NCI-H446 (cell line): ENCODE measurements around the gene FBXL12.
"Not testable (repeated sequence)": the region's sequence is repeated elsewhere in the genome, so short reads cannot be mapped to it uniquely, and the experiment has no call there.

Experiments used
- DNase-seq, 2 experiments: peaks; one replicate each; lab custom pipeline; 2025; lab: John Stamatoyannopoulos, UW

Gene FBXL12

DNA sequence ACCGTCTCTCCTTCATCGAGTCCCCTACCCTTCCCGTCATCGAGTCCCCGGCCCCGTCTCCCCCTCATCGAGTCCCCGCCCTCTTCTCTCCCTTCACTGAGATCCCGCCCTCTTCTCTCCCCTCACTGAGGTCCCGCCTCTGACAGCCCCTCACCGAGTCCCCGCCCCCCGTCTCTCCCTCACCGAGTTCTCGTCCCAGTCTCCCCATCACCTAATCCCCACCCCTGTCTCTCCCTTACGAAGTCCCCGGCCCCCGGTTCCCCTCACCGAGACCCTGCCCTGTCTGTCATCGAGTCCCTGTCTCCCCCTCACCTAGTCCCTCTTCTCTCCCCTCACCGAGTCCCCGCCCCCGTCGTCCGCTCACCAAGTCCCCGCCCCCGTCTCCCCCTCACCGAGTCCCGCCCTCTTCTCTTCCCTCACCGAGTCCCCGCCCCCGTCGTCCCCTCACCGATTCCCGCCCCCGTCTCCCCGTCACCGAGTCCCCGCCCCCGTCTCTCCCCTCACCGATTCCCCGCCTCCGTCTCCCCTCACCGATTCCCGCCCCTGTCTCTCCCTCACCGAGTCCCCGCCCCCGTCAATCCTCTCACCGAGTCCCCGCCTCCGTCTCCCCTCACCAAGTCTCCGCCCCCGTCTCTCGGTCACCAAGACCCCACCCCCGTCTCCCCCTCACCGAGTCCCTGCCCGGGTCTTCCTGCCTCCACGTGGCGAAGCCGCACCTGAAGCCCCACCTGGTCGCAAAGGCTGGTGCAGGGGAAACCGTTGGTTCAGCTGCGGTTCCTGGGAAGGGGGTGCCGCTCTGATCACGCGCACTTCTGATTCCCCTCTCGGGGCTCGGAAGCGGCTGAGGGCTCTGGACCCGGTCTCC, 26.4 kb downstream of the FBXL12 start:
- peak; percentile 96 to 98 for DNase-seq

DNA sequence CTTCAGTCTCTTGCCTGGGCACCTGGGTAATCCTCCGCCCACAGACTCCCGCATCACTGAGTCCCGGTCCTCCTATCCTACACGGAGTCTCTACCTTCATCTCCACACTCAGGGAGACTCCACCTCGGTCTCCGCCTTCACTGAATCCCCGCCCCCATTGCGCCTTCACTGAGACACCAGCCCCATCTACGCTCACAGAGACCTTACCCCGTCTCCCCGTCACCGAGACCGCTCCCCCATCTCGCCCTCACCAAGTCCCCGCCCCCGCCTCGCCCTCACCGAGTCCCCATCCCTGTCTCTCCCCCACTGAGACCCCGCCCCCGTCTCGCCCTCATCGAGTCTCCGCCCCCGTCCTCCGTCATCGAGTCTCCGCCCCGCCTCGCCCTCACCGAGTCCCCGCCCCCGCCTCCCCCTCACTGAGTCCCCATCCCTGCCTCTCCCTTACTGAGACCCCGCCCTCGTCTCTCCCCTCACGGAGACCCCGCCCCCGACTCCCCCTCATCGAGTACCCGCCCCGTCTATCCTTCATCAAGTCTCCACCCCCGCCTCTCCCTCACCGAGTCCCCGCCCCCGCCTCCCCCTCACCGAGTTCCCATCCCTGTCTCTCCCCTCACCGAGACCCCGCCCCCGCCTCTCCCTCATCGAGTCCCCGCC, 27.2 kb downstream of the FBXL12 start:
- peak; percentile 96 to 98 for DNase-seq

DNA sequence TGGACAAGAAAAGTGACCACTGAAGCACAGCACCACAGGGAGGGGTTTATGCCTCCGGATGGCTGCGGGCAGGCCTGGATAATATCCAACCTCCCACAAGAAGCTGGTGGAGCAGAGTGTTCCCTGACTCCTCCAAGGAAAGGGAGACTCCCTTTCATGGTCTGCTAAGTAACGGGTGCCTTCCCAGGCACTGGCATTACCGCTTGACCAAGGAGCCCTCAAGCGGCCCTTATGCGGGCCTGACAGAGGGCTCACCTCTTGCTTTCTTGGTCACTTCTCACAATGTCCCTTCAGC, 27.9 kb downstream of the FBXL12 start:
- DNase-seq, result not testable (repeated sequence)

DNA sequence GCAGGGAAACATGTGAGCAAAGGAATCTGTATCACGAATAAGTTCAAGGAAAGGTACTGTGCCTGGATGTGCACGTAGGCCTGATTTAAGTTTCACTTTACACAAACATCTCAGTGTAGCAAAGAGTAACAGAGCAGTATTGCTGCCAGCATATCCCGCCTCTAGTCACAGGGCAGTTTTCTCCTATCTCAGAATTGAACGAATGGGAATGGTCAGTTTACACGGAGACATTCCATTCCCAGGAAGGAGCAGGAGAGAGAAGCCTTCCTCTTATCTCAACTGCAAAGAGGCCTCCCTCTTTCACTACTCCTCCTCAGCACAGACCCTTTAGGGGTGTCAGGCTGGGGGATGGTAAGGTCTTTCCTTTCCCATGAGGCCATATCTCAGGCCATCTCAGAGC, 29.3 kb downstream of the FBXL12 start:
- DNase-seq, result not testable (repeated sequence)

DNA sequence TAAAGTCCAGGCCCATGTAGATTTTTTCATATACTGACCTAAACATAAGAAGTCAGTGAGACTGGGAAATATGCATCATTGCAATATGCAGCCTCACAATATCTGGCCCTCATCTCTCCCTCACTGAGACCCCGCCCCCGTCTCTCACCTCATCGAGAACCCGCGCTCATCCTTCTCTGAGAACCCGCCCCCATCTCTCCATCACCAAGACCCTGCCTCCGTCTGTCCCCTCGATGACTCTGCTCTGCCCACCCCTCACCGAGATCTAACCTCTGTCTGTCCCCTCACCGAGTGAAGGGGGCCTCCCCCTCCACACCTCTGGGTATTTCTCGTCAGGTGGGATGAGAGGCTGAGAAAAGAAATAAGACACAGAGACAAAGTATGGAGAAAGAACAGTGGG, 29.8 kb downstream of the FBXL12 start:
- DNase-seq, result no peak

DNA sequence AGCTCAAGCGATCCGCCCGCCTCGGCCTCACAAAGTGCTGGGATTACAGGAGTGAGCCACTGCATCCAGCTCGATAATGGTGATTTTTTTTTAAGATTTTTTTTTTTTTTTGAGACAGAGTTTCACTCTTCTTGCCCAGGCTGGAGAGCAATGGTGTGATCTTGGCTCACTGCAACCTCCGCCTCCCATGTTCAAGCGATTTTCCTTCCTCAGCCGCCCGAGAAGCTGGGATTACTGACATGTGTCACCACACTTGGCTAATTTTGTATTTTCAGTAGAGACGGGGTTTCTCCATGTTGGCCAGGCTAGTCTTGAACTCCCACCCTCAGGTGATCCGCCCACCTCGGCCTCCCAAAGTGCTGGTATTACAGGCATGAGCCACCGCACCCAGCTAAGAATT, 30.3 kb downstream of the FBXL12 start:
- not testable (repeated sequence) for DNase-seq

DNA sequence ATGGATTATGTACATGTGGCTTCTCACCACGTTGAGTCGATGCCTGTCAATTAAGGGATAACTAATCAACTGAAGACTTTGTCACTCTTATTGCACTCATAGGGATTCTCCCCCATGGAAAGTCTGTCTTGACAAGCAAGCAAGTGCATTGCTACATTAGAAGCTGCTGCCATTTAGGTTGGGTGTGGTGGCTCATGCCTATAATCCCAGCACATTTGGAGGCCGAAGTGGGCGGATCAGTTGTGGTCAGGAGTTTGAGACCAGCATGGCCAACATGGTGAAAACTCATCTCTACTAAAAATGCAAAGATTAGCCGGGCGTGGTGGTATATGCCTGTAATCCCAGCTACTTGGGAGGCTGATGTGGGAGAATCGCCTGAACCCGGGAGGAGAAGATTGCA, 32.1 kb downstream of the FBXL12 start:
- DNase-seq, result no peak

DNA sequence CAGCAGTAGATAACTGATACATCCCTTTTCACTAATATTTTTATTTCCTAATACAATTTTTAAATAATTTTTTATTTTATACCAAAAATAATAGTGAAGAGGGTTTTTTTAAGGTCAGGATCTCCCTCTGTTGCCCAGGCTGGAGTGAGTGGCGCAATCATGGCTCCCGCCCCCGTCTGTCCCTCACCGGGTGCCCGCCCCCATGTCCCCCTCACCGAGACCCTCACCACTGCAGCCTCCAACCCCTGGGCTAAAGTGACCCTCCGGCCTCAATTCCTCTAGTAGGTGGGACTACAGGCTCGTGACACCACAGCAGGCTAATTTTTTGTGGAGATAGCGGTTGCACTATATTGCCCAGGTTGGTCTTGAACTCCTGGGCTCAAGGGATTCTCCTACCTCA, 32.5 kb downstream of the FBXL12 start:
- DNase-seq, result no peak

DNA sequence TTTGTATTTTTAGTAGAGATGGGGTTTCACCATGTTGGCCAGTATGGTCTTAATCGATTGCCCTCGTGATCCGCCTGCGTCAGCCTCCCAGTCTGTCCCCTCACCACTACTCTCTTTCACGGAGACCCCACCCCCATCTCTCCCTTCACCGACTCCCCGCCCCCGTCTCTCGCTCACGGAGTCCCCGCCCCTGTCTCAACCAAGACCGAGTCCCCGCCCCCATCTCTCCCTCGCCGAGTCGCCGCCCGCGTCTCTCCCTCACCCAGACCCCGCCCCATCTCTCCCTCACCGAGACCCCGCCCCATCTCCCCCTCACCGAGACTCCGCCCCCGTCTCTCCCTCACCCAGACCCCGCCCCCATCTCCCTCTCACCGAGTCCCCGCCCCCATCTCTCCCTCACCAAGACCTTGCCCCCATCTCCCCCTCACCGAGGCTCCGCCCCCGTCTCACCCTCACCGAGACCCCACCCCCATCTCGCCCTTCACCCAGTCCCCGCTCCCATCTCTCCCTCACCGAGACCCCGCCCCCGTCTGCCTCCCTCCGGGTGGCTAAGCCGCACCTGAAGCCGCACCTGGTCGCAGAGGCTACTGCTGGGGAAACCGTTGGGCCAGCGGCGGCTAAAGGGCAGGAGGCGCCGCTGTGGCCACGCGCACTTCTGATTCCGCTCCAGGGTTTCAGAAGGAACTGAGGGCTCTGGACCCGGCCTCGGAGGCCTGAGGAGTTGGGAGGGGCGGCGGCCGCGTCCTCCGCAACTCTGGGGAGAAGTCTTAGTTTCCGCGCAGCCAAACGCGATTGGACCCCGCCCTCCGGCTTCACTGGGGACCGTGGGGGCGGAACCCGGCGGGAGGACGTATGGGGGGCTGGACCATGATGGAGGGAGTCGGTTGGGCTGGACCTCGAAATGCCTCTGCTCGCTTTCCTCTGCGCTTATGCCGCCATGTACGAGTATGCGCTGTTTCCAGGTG, 33.2 kb downstream of the FBXL12 start:
- peak; percentile 59 to 93 for DNase-seq

DNA sequence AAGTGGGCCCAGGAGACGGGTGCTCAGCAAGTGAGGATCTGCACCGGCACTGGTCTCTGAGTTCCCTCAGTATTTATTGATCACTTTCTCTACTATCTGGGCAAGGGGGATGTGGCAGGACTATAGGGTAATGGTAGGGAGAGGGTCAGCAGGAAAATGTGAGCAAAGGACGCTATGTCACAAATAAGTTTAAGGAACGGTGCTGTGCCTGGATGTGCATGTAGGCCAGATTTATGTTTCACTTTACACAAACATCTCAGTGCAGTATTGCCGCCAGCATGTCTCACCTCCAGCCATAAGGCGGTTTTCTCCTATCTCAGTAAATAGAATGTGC, 34.7 kb downstream of the FBXL12 start:
- DNase-seq, result not testable (repeated sequence)

DNA sequence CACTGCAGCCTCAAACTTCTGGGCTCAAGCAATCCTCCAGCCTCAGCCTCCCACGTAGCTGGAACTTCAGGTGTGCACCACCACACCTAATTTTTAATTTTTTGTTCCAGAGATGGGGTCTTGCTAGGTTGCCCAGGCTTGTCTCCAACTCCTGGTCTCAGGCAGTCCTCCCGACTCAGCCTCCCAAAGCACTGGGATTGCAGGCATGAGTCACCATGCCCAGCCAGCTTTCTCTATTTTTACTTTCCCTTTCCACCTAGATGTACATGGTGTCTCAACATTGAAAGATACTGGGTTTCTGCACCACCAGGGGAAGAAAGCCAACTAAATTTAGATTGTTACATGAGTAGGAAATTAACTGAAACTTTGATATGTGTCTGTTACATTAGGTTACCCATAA, 36.5 kb downstream of the FBXL12 start:
- no peak for DNase-seq

DNA sequence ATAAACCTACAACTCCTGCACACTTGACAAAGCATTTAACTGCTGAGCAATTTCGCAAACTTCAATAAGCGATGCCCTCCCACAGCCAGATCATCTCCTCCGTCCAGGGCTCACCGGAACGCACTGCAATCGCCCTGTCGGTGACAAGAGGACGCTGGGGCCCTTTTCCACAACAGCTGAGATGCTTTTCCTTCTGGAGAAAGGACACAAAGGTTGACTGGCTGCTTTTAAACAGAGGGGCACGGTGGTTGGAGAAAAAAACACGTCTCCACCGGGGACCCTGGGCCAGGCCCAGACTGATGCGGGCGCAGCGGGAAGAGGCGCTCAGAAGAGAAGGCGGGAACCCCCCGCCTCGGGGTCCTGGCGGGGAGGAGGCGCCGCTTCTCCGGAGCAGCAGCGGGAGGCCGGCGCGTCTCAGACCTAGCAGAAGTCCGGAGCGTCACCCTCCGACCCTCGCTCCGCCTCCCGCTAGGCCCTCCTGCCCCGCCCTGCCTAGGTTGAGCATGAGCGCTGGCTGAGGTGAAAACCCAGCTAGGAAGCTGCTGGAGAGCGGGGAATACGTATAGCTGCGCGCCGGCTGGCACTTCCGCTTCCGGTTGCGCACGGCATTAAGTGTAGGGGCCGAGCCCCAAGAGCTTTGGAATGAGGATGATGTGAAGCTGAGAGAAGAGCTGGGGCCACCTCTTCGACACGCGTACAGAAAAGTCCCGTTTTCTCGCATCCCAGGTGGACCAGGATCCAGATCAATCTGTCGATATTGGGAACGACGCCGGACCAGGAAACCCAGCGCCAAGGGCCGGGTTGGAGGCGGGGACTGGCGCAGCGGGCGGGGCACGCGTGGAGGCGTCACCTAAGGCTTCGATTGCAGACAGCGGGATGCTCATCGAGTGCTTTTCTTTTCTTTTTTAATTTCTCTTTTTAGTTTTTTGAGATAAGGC, 50.4 kb downstream of the FBXL12 start, which contains the start of gene ZNF846:
ZNF846 (minus strand) TSS at position 564 of the 938 bp plus-strand sequence. CDS start 3,788 bp downstream, outside the sequence.
- peak; percentile 89 to 98 for DNase-seq
